ENCODE measurements around the gene SHF.
A peak's percentile ranks its signal among the peaks of the same experiment; 100 is the strongest.
"Not testable (repeated sequence)": the region's sequence is repeated elsewhere in the genome, so short reads cannot be mapped to it uniquely, and the experiment has no call there.

Gene SHF

GRCh38 chr15:45146405-45146804 is 41.4 kb downstream of the SHF start:
- no peak for DNase-seq (ENCODE audit: low spot score)

GRCh38 chr15:45144775-45145174 is 43.0 kb downstream of the SHF start:
- no peak for DNase-seq (ENCODE audit: low spot score)

- no peak for DNase-seq (ENCODE audit: low spot score)
Measured at GRCh38 chr15:45143946-45144345, 43.8 kb downstream of the SHF start.

- DNase-seq (ENCODE audit: low spot score): no peak
Measured at GRCh38 chr15:45143056-45143455, 44.7 kb downstream of the SHF start.

GRCh38 chr15:45141386-45141785 is 46.4 kb downstream of the SHF start:
- no peak for DNase-seq (ENCODE audit: low spot score)

GRCh38 chr15:45140557-45141250 is 47.1 kb downstream of the SHF start:
- no peak for DNase-seq (ENCODE audit: low spot score)

GRCh38 chr15:45139770-45140169 is 48.0 kb downstream of the SHF start:
- no peak for DNase-seq (ENCODE audit: low spot score)

- DNase-seq (ENCODE audit: low spot score): no peak
Measured at GRCh38 chr15:45138814-45139765, 48.7 kb downstream of the SHF start.

- DNase-seq (ENCODE audit: low spot score): no peak
Measured at GRCh38 chr15:45137703-45138102, 50.1 kb downstream of the SHF start.

GRCh38 chr15:45136378-45136764 is 51.4 kb downstream of the SHF start:
- no peak for DNase-seq (ENCODE audit: low spot score)

GRCh38 chr15:45135705-45136377 is 51.9 kb downstream of the SHF start:
- DNase-seq (ENCODE audit: low spot score): not testable (repeated sequence)

- DNase-seq (ENCODE audit: low spot score): no peak
Measured at GRCh38 chr15:45134682-45135604, 52.8 kb downstream of the SHF start.

GRCh38 chr15:45134046-45134445 is 53.7 kb downstream of the SHF start:
- no peak for DNase-seq (ENCODE audit: low spot score)

- no peak for DNase-seq (ENCODE audit: low spot score)
Measured at GRCh38 chr15:45133561-45133920, 54.2 kb downstream of the SHF start.

GRCh38 chr15:45132844-45133560 is 54.8 kb downstream of the SHF start:
- DNase-seq (ENCODE audit: low spot score): no peak

- DNase-seq (ENCODE audit: low spot score): no peak
Measured at GRCh38 chr15:45131510-45131909, 56.3 kb downstream of the SHF start.

- DNase-seq (ENCODE audit: low spot score): no peak
Measured at GRCh38 chr15:45130291-45131000, 57.3 kb downstream of the SHF start.

- peak; percentile 73 for DNase-seq (ENCODE audit: low spot score)
Measured at GRCh38 chr15:45129651-45130129, 58.1 kb downstream of the SHF start, which contains the start of the genes DUOX1 and DUOXA1. Gene DUOX1, plus strand, starts transcription at chr15:45129994. Its CDS starts 1,973 bp downstream, at chr15:45131967. Gene DUOXA1, minus strand, starts transcription at chr15:45129879. Its CDS starts 6,865 bp downstream, at chr15:45123014.

GRCh38 chr15:45128971-45129639 is 58.7 kb downstream of the SHF start:
- DNase-seq (ENCODE audit: low spot score): no peak

Measured in GM03348 (cell line).